Measurements from ENCODE around the gene ZBTB49.
"Not testable (repeated sequence)": the region's sequence is repeated elsewhere in the genome, so short reads cannot be mapped to it uniquely, and the experiment has no call there.

The ZBTB49 gene, protein sequence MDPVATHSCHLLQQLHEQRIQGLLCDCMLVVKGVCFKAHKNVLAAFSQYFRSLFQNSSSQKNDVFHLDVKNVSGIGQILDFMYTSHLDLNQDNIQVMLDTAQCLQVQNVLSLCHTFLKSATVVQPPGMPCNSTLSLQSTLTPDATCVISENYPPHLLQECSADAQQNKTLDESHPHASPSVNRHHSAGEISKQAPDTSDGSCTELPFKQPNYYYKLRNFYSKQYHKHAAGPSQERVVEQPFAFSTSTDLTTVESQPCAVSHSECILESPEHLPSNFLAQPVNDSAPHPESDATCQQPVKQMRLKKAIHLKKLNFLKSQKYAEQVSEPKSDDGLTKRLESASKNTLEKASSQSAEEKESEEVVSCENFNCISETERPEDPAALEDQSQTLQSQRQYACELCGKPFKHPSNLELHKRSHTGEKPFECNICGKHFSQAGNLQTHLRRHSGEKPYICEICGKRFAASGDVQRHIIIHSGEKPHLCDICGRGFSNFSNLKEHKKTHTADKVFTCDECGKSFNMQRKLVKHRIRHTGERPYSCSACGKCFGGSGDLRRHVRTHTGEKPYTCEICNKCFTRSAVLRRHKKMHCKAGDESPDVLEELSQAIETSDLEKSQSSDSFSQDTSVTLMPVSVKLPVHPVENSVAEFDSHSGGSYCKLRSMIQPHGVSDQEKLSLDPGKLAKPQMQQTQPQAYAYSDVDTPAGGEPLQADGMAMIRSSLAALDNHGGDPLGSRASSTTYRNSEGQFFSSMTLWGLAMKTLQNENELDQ

GRCh38 chr4:4289941-4290850 lies at the start of gene ZBTB49, which contains the start of gene LYAR:
TSS of gene ZBTB49 (plus strand) at chr4:4290251. CDS start at chr4:4299946, 9,695 bp downstream.
TSS of gene LYAR (minus strand) at chr4:4290154. CDS start at chr4:4283742, 6,412 bp downstream.
- TF ChIP-seq CTCF (conservative IDR thresholded peaks at IDR 0.05; ENCODE audit: low read depth, low read length) = no peak
- DNase-seq (ENCODE audit: low read depth) = peak; percentile 60
- peak within 1 kb of the TSS; percentile 92 for H3K4me3 ChIP-seq (ENCODE audit: low read length)

- no peak for TF ChIP-seq CTCF (conservative IDR thresholded peaks at IDR 0.05; ENCODE audit: low read depth, low read length)
- no peak for DNase-seq (ENCODE audit: low read depth)
- H3K4me3 ChIP-seq (ENCODE audit: low read length) = no peak overlapping the region
These were observed 44.9 kb upstream of the ZBTB49 start for GRCh38 chr4:4245172-4245571.

DNA sequence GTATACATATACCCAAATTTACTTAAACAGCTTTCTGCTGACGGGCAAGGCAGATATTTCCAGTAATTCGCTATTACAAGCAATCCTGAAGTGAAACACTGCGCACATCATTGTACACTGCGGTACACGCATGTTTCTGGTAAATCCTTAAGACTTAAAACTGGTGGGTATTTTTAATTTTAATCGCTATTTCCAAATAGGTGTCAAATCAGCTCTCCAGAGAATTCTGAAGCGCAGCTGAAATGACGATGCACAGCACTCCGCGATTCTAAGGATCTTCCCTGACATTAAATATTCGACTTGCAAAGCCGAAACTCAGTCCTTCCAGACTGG lies 42.4 kb upstream of the ZBTB49 start:
- no peak for DNase-seq (ENCODE audit: low read depth)
- H3K4me3 ChIP-seq (ENCODE audit: low read length) = peak overlapping the region; percentile 95
- no peak for TF ChIP-seq CTCF (conservative IDR thresholded peaks at IDR 0.05; ENCODE audit: low read depth, low read length)

GRCh38 chr4:4248029-4248884 lies 41.8 kb upstream of the ZBTB49 start, which contains the start of gene TMEM128:
TSS of gene TMEM128 (minus strand) at chr4:4248223. CDS start at chr4:4248202, 21 bp downstream.
- TF ChIP-seq CTCF (conservative IDR thresholded peaks at IDR 0.05; ENCODE audit: low read depth, low read length) = peak; percentile 37
- peak; percentile 70 for DNase-seq (ENCODE audit: low read depth)
- H3K4me3 ChIP-seq (ENCODE audit: low read length) = peak within 1 kb of the TSS; percentile 95

DNA sequence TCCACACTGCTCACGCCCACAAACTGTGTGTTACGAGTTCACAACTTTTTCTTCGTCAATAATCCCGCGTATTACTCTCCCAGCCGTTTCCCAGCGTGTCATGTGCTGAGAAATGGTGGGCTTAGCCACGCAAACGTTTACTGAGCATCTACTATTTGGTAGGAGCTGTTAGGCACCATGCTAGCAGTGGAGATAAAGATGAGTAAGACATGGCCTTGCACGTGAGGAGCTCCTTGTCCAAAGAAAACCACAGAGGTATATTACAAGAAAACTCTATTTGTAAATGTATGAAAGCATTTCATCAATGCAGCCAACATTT lies 41.2 kb upstream of the ZBTB49 start:
- no peak for DNase-seq (ENCODE audit: low read depth)
- no peak for TF ChIP-seq CTCF (conservative IDR thresholded peaks at IDR 0.05; ENCODE audit: low read depth, low read length)

GRCh38 chr4:4249342-4249741 lies 40.7 kb upstream of the ZBTB49 start:
- H3K4me3 ChIP-seq (ENCODE audit: low read length); DNase-seq (ENCODE audit: low read depth): not testable (repeated sequence)

More for the DNA sequence above, 41.2 kb upstream of the ZBTB49 start:
- peak overlapping the region; percentile 95 for H3K4me3 ChIP-seq (ENCODE audit: low read length)

Measured in retinal pigment epithelial cell (primary cell).